Keratinocyte (primary cell): ENCODE results near the gene ETV4.

Experiments
- EZH2 ChIP-seq: IDR thresholded peaks from one replicate; pipeline ENCODE4 v1.6.1; 2012; ENCODE audit warnings: inconsistent platforms, mild to moderate bottlenecking, low read length, moderate library complexity
- TF ChIP-seq, protein P1 (sequence below), 3 experiments: IDR thresholded peaks in 1 of 3; conservative IDR thresholded peaks in 1 of 3; optimal IDR thresholded peaks in 1 of 3; 2 replicates in 2 of 3; 3 replicates in 1 of 3; pipeline versions ENCODE3 to v1.5.1; 2011; ENCODE audit warnings: low read length in 3 of 3, mild to moderate bottlenecking in 3 of 3, moderate library complexity in 2 of 3, control low read depth in 1 of 3, inconsistent platforms in 1 of 3; ENCODE audit not compliant: insufficient read depth in 2 of 3; ENCODE audit errors: extremely low read depth in 1 of 3

- TF ChIP-seq, protein P1, sequence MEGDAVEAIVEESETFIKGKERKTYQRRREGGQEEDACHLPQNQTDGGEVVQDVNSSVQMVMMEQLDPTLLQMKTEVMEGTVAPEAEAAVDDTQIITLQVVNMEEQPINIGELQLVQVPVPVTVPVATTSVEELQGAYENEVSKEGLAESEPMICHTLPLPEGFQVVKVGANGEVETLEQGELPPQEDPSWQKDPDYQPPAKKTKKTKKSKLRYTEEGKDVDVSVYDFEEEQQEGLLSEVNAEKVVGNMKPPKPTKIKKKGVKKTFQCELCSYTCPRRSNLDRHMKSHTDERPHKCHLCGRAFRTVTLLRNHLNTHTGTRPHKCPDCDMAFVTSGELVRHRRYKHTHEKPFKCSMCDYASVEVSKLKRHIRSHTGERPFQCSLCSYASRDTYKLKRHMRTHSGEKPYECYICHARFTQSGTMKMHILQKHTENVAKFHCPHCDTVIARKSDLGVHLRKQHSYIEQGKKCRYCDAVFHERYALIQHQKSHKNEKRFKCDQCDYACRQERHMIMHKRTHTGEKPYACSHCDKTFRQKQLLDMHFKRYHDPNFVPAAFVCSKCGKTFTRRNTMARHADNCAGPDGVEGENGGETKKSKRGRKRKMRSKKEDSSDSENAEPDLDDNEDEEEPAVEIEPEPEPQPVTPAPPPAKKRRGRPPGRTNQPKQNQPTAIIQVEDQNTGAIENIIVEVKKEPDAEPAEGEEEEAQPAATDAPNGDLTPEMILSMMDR (optimal IDR thresholded peaks at IDR 0.05 in 1 of 3, IDR thresholded peaks at IDR 0.05 in 1 of 3, conservative IDR thresholded peaks at IDR 0.05 in 1 of 3; ENCODE audit: extremely low read depth in 1 of 3, insufficient read depth in 2 of 3, low read length in 3 of 3), result no peak
- TF ChIP-seq EZH2, result no peak
Measured at GRCh38 chr17:43548689-43549379, 2.7 kb upstream of the ETV4 start.
